Activated CD4-positive, alpha-beta T cell treated with anti-CD3 and anti-CD28 coated beads, Interleukin-2, amount 50 U/mL, for 24 hours (primary cell): ENCODE data around the gene PRSS53.
"Not testable (repeated sequence)": the region's sequence is repeated elsewhere in the genome, so short reads cannot be mapped to it uniquely, and the experiment has no call there.

Source experiments
- DNase-seq, 2 donors: peaks; one replicate each; pipeline ENCODE4 v3.0.0-alpha.2; 2020; ENCODE audit warnings: low read depth in 1 of 2, low spot score in 1 of 2

The PRSS53 gene

DNA sequence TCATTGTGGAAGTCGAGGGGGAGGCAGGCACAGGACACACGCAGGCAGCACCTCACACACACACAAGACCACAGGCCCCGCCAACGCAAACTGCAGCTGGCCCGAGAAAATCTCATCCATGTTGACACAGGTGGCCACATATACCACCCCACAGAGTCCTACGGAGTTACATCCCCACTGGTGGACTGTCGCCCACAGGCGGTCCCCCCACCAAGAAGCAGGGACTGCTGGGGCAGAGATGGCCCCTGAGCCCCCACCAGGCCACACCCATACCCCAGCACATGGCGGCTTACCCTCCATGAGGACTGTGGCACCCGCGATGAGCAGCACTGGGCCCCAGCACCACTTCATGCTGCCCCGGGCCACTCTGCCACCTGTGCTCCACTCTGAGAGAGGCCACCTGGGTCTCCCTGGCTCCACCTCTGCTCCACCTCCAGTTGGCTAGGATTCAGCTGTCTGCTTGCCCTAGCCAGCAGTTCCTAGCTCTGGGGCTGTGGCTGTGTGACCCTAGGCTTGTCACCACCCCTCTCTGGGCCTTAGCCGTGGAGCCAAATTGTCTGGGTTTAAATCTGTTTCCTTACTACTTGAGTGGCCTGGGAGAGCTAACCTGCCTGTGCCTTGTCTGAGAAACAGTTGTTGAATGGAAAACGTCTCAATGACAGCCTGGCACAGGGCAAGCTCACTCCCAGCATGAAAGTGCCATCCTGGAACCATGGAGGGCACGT is at the start of gene PRSS53:
TSS of gene PRSS53 (minus strand) at position 485 of the 725 bp plus-strand sequence. CDS start at position 351, 134 bp downstream.
- no peak for DNase-seq

- DNase-seq = not testable (repeated sequence)
These were observed 48.2 kb upstream of the PRSS53 start for GRCh38 chr16:31136822-31137499.

DNA sequence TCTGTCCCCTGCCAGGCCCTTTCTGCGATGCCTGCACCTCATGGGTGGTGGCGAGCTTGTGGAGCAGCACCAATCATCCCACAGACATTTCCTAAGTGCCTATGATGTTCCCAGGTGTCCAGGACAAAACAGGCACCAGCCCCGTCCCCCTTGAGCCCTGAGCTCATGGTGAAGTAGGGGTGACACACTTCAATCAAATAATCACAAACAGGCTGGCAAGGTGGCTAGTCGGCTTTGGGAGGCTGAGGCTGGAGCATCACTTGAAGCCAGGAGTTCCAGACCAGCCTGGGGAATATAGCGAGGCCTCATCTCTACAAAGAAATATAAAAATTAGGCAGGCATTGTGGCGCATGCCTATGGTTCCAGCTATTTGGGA is 47.5 kb upstream of the PRSS53 start:
- no peak for DNase-seq

DNA sequence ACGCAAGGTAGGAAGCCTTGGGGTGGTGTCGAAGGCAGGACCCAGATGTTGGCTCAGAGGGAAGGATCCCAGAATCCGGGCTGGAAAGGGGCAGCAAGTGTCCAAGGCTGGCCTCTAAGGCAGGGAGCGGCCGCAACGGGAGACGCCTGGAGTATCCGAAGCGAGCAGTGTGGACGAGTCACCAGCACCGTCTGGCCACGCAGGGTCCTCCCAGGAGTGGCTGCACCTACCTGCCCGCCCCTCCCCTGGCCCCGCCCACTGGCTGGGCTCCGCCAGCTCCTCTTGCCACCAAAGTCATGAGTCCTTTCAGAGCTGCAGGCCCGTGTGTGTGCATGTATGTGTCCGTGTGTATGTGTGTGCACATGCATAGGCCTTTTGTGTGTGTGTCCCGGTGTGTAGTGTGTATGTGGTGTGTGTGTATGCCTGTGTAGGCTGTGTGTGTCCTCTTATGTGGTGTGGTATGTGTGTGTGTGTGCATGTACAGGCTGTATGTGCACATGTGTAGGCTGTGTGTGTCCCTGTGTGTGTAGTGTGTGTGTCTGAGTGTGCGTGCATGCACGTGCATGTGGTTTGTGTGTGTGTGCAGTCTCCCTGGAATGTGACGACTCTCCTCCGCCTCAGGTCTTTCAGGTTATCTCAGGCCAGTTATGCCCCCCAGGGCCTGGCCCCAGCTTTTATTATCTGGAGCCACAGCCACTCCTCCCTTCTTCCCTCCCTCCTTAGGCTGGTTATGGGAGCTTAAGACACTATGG is 47.0 kb upstream of the PRSS53 start, which contains the start of gene PRSS8:
TSS of gene PRSS8 (minus strand) at position 193 of the 752 bp plus-strand sequence. CDS start 229 bp downstream, outside the sequence.
- no peak for DNase-seq

DNA sequence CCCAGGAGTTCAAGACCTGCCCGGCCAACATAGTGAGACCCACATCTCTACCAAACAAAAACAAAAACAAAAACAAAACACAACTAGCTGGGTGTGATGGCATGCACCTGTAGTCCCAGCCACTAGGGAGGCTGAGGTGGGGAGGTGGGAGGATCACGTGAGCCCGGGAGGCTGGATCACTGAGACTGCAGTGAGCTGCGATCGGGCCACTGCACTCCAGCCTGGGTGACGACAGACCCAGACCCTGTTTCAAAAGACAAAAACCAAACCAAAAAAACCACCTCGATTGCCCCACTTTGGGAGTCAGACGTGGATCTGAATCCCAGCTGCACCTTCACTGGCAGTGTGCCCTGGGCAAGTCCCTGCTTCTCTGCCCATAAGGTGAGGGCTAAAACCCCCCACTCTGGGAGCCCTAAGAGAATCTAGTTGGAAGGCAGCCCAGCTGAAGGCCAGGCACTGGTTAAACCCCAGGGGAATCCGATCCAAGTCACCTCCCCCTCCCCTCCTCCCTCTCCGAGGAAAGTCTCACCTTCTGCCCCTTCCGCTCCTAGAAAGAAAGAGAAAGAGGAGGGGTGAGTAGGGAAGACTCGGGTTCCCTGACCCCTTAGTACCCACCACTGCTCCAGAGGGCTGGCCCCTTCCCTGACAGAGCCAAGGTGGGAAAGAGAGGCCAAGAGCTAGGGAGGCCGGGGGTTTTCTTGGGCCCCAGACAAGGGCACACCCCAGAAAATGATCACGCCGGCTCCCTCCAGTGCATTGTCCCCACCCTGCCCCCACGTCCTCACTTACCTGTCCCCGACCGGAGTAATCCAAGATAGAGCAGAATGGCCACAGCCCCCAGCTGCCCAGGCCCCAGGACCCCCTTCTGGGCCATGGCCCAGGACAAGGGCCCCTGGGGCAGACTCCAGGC is 46.1 kb upstream of the PRSS53 start:
- no peak for DNase-seq

GRCh38 chr16:31134091-31134571 is 45.4 kb upstream of the PRSS53 start:
- no peak for DNase-seq

- DNase-seq = no peak
These were observed 44.3 kb upstream of the PRSS53 start for GRCh38 chr16:31133046-31133501.

DNA sequence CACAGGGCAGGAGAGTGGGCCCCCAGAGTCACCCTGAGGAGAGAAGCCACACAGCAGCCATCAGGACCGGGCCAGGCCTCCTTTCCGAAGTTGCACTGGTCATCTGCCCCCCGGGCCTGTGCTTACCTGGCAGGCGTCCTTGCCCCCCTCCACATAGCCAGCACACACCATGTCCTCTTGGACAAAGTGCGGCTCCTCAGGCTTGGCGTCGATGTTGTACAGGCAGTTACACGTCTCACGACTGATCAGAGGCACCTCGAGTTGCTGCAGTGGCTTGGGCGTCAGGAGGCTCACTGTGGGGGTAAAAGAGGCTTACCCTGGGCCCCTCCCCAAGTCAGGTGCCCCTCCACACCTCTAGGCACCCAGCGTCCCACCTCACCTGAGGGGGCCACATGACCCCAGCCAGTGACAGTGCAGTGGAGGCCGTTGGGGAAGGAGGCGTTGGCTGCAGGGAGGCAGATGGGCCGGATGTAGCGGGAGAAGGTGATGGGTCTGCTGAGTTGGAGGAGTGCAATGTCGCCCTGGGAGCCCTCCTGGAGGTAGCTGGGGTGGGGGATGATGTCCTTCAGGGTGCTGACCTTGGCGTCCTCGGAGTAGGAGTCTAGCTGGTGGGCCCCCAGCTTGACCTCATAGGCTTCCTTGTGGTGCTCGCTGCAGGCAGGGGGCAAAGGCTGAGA is 43.7 kb upstream of the PRSS53 start:
- no peak for DNase-seq

- DNase-seq = no peak
These were observed 43.1 kb upstream of the PRSS53 start for GRCh38 chr16:31131841-31132271.

GRCh38 chr16:31131416-31131815 is 42.7 kb upstream of the PRSS53 start:
- DNase-seq = no peak

DNA sequence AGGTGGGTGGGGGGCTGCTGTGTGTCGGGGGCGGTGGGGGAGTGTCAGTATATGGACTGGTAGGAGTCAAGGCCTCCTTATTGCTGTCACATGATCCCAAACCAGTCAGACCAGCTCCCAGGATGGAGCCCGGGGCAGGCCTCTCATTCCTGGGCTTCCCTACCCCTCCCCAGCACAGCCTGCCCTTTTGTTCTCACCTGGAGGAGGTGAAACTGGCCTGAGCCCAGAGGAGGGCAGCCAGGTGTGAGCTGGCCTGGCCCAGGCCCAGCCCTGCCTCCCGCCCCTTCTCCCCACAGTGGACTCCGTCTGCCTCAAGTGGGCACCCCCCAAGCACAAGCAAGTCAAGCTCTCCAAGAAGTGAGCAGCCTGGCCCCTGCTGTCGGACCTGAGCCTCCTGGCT is 42.2 kb upstream of the PRSS53 start:
- DNase-seq = no peak

- no peak for DNase-seq
These were observed 41.7 kb upstream of the PRSS53 start for GRCh38 chr16:31130336-31130891.

DNA sequence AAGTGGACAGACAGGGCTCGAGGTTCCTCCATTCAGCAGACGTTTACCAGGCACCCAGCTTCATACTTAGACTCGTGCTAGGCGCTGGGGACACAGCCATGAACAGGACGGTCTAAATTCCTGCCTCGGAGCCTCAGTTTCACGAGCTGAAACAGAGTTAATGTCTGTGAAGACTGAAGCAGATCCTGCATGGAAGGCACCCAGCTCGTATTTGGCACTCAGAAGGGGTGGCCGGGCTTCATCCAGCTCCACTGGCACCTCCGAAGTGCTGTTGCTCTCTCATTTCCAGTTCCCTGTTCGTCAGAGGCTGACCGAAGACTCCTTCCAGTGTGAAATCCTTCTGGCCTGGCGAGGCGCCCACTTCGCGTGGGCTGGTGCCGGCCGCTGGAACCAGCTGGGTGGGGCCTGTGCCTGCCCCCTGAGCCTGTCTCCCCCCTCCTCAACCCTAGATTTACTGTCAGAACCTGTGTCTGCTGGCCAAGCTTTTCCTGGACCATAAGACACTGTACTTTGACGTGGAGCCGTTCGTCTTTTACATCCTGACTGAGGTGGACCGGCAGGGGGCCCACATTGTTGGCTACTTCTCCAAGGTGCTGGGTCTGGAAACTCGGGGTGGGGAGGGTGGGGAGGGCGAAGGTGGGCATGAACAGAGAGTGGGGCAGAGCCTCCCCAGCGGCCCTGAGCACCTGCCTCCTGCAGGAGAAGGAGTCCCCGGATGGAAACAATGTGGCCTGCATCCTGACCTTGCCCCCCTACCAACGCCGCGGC is 41.0 kb upstream of the PRSS53 start:
- no peak for DNase-seq

- DNase-seq = no peak
These were observed 40.2 kb upstream of the PRSS53 start for GRCh38 chr16:31128711-31129567.

DNA sequence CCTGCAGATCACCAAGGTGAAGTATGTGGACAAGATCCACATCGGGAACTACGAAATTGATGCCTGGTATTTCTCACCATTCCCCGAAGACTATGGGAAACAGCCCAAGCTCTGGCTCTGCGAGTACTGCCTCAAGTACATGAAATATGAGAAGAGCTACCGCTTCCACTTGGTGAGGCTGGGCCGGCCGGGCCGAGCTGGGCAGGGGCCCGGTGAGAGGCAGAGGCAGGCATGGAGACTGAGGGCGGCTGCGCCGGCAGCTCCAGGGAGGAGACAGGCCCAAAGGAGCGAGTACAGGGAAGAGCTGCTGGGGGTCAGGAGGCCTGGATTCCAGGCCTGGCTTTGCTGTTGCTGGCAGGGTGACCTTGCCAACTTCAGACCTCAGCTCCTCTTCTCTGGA is 38.4 kb upstream of the PRSS53 start:
- DNase-seq = no peak

DNA sequence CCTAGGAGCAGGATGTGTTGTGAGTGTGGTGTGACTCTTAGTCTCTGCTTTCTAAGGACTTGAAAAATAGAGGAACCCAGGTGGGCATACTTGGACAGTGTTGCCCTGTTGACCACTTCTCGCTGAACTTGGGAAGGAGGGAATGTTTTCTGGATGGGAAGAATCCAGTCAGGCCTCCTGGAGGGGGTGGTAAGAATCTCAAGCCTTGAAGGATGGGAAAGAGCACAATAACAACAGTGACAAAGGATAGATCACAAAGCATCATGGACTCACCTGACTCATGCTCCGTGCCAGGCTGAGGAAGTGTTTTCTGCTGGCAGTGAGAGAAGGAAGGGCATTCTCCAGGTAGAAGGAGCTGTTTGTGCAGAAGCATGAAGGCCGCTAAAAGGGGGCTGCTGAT is 37.1 kb upstream of the PRSS53 start:
- DNase-seq = no peak

- no peak for DNase-seq
These were observed 31.4 kb upstream of the PRSS53 start for GRCh38 chr16:31120129-31120528.
